Thyroid gland (tissue), 4 donors: ENCODE results near the gene TOP2A.

Source experiments
- CTCF ChIP-seq, 6 experiments: fragments of 200-600 bp in 3 of 6; fragments of 450-650 bp in 3 of 6; sonication (generic) in 3 of 6; IDR thresholded peaks; one replicate each; pipeline ENCODE4 v1.5.1; 2016 to 2019; ENCODE audit warnings: antibody characterized with exemption in 6 of 6, mild to moderate bottlenecking in 2 of 6, inconsistent platforms in 1 of 6, moderate library complexity in 1 of 6
- POLR2A ChIP-seq, 2 donors: fragments of 450-650 bp; IDR thresholded peaks; one replicate each; pipeline ENCODE4 v1.6.1; 2017; ENCODE audit warnings: antibody characterized with exemption in 2 of 2, mild to moderate bottlenecking in 2 of 2, moderate library complexity in 1 of 2

DNA sequence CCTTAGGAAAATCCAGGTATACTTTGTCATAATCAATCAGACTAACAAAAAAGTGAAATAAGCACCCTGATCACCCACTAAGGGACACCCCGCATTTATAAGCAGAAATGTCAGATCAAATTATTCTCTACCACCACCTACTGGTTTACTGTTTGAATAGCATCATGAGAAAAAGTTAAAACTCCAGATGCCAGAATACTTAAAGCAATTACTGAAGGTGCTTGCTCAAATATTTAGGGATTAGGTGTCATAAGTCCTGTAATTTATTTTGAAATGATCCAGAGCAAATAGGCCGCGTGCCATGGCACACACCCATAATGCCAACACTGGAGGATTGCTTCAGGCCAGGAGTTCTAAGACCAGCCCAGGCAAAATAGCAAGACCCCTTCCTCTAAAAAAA is 2.3 kb downstream of the TOP2A start:
- no peak for TF ChIP-seq POLR2A (IDR thresholded peaks at IDR 0.05)
- TF ChIP-seq CTCF (IDR thresholded peaks at IDR 0.05): peak; percentile 24 to 69 (median 61)
